H9 (cell line): ENCODE measurements around the gene DDAH2. TPM values are rescaled to one million over a fixed set of nuclear protein-coding genes. Genes with fewer than 3 reads are reported as not detected.
A peak's percentile ranks its signal among the peaks of the same experiment; 100 is the strongest.

ENCODE experiments used
- DNase-seq: peaks from one replicate; pipeline ENCODE4 v3.0.0-alpha.2; 2017
- H2AFZ ChIP-seq: one replicate; pipeline ENCODE4 v1.6.1; 2013; ENCODE audit warnings: mild to moderate bottlenecking, low read length, control low read depth, moderate library complexity
- H2AK5ac ChIP-seq: 2 replicates; pipeline ENCODE4 v1.6.1; 2013; ENCODE audit warnings: low read length, control low read depth, mixed read lengths; ENCODE audit not compliant: insufficient read length
- H2BK120ac ChIP-seq: one replicate; pipeline ENCODE4 v1.6.1; 2013; ENCODE audit warnings: low read depth, mild to moderate bottlenecking, low read length, control low read depth, inconsistent platforms; ENCODE audit not compliant: poor library complexity, severe bottlenecking
- H2BK12ac ChIP-seq: 2 replicates; pipeline ENCODE4 v1.6.1; 2013; ENCODE audit warnings: low read length, control low read depth, mixed read lengths, low read depth; ENCODE audit not compliant: insufficient read length
- H2BK15ac ChIP-seq: 2 replicates; pipeline ENCODE4 v1.6.1; 2013; ENCODE audit warnings: low read depth, low read length, control low read depth
- H2BK20ac ChIP-seq: one replicate; pipeline ENCODE4 v1.6.1; 2013; ENCODE audit warnings: low read depth, mild to moderate bottlenecking, low read length, control low read depth, inconsistent platforms; ENCODE audit not compliant: poor library complexity, severe bottlenecking
- H2BK5ac ChIP-seq: 2 replicates; pipeline ENCODE4 v1.6.1; 2013; ENCODE audit warnings: low read length, control low read depth, mixed read lengths; ENCODE audit not compliant: insufficient read length
- H3K14ac ChIP-seq: 2 replicates; pipeline ENCODE4 v1.6.1; 2013; ENCODE audit warnings: low read length, control low read depth; ENCODE audit not compliant: insufficient read depth
- H3K18ac ChIP-seq: 2 replicates; pipeline ENCODE4 v1.6.1; 2013; ENCODE audit warnings: low read depth, mild to moderate bottlenecking, mixed read lengths, low read length, control low read depth; ENCODE audit not compliant: insufficient read length
- H3K23ac ChIP-seq: 2 replicates; pipeline ENCODE4 v1.6.1; 2013; ENCODE audit warnings: low read length, control low read depth, mixed read lengths, low read depth; ENCODE audit not compliant: insufficient read length
- H3K23me2 ChIP-seq: 2 replicates; pipeline ENCODE4 v1.6.1; 2013; ENCODE audit warnings: low read depth, mild to moderate bottlenecking, mixed read lengths, low read length, control low read depth; ENCODE audit not compliant: insufficient read length, poor library complexity, severe bottlenecking
- H3K27ac ChIP-seq: 2 replicates; pipeline ENCODE4 v1.5.1; 2013; ENCODE audit warnings: low read length, control low read depth, mixed read lengths, low read depth; ENCODE audit not compliant: insufficient read length
- H3K27me3 ChIP-seq: 2 replicates; pipeline ENCODE4 v1.6.1; 2013; ENCODE audit warnings: low read length, control low read depth, inconsistent platforms; ENCODE audit not compliant: insufficient read depth
- H3K4ac ChIP-seq: 2 replicates; pipeline ENCODE4 v1.6.1; 2013; ENCODE audit warnings: low read depth, mild to moderate bottlenecking, control low read depth, inconsistent platforms, low read length, moderate library complexity
- H3K4me1 ChIP-seq: 2 replicates; pipeline ENCODE4 v1.6.1; 2013; ENCODE audit warnings: low read length, control low read depth, inconsistent platforms; ENCODE audit not compliant: insufficient read depth
- H3K4me2 ChIP-seq: 2 replicates; pipeline ENCODE4 v1.6.1; 2013; ENCODE audit warnings: low read length, control low read depth, mixed read lengths; ENCODE audit not compliant: insufficient read length, insufficient read depth
- H3K56ac ChIP-seq: 2 replicates; pipeline ENCODE4 v1.6.1; 2013; ENCODE audit warnings: low read depth, mild to moderate bottlenecking, mixed read lengths, low read length, control low read depth; ENCODE audit not compliant: insufficient read length
- H3K79me1 ChIP-seq: 2 replicates; pipeline ENCODE4 v1.6.1; 2013; ENCODE audit warnings: low read depth, mild to moderate bottlenecking, moderate library complexity, low read length, control low read depth, inconsistent platforms; ENCODE audit not compliant: insufficient read depth, poor library complexity, severe bottlenecking
- H3K79me2 ChIP-seq: 2 replicates; pipeline ENCODE4 v1.6.1; 2013; ENCODE audit warnings: low read length, control low read depth, inconsistent platforms; ENCODE audit not compliant: insufficient read depth
- H3K9ac ChIP-seq: 2 replicates; pipeline ENCODE4 v1.6.1; 2013; ENCODE audit warnings: low read length, control low read depth, mixed read lengths; ENCODE audit not compliant: insufficient read length; ENCODE audit errors: extremely low read depth
- H3K9me3 ChIP-seq: one replicate; pipeline ENCODE4 v1.6.1; 2013; ENCODE audit warnings: low read depth, low read length, inconsistent platforms; ENCODE audit not compliant: control insufficient read depth
- H3T11ph ChIP-seq: one replicate; pipeline ENCODE4 v1.6.1; 2013; ENCODE audit warnings: mild to moderate bottlenecking, low read length, control low read depth, inconsistent platforms
- H4K20me1 ChIP-seq: one replicate; pipeline ENCODE4 v1.6.1; 2013; ENCODE audit not compliant: control insufficient read depth, insufficient read length, insufficient read depth
- H4K5ac ChIP-seq: 2 replicates; pipeline ENCODE4 v1.6.1; 2013; ENCODE audit warnings: low read depth, mild to moderate bottlenecking, mixed read lengths, low read length, control low read depth; ENCODE audit not compliant: insufficient read length
- H4K8ac ChIP-seq: replicated peaks from 2 replicates; pipeline ENCODE4 v1.6.1; 2013; ENCODE audit warnings: low read length, control low read depth, mixed read lengths, low read depth; ENCODE audit not compliant: insufficient read length
- H4K91ac ChIP-seq: 2 replicates; pipeline ENCODE4 v1.6.1; 2013; ENCODE audit warnings: low read depth, mild to moderate bottlenecking, moderate library complexity, mixed read lengths, low read length, control low read depth; ENCODE audit not compliant: insufficient read length
- H3K27ac Mint-ChIP-seq, 3 experiments: 2 replicates in 2 of 3; 3 replicates in 1 of 3; pipeline ENCODE4 v1.8.0; 2020 to 2021; ENCODE audit warnings: mixed read lengths in 3 of 3, mild to moderate bottlenecking in 1 of 3, moderate library complexity in 1 of 3
- H3K27me3 Mint-ChIP-seq: 2 replicates; pipeline ENCODE4 v1.8.0; 2021; ENCODE audit warnings: low read depth, mild to moderate bottlenecking, moderate library complexity, mixed read lengths
- H3K36me3 Mint-ChIP-seq, 3 experiments: 2 replicates in 2 of 3; 3 replicates in 1 of 3; pipeline ENCODE4 v1.8.0; 2020 to 2021; ENCODE audit warnings: low read depth in 3 of 3, mixed read lengths in 3 of 3; ENCODE audit not compliant: insufficient read depth in 1 of 3
- H3K4me1 Mint-ChIP-seq, 2 experiments: 2 replicates each; pipeline ENCODE4 v1.8.0; 2020; ENCODE audit warnings: mixed read lengths in 2 of 2
- H3K4me3 Mint-ChIP-seq, 2 experiments: 2 replicates in 1 of 2; 3 replicates in 1 of 2; pipeline ENCODE4 v1.8.0; 2020 to 2021; ENCODE audit warnings: mild to moderate bottlenecking in 2 of 2, mixed read lengths in 2 of 2, moderate library complexity in 1 of 2
- H3K9me3 Mint-ChIP-seq, 2 experiments: 2 replicates in 1 of 2; 3 replicates in 1 of 2; pipeline ENCODE4 v1.8.0; 2020; ENCODE audit warnings: mild to moderate bottlenecking in 2 of 2, mixed read lengths in 2 of 2, moderate library complexity in 1 of 2
- CTCF ChIP-seq: fragments of 200-600 bp; sonication (generic); conservative IDR thresholded peaks from 3 replicates; pipeline ENCODE4 v1.8.0; 2021; ENCODE audit warnings: antibody characterized with exemption, mild to moderate bottlenecking
- WGBS: extraction: QIAGEN DNeasy Blood & Tissue Kit; methylation state at CpG from one replicate; pipeline ENCODE4 v1.1.7; 2013; ENCODE audit warnings: missing lambda C conversion rate, low lambda C conversion rate, mixed read lengths; ENCODE audit not compliant: insufficient read length; ENCODE audit errors: extremely low coverage; 5-methylcytosine and 5-hydroxymethylcytosine counted together
- total RNA-seq: library from RNA; stranded (reverse); gene quantifications from 2 replicates; pipeline ENCODE4 v1.2.1, GENCODE V29; 2021

Gene DDAH2
- total RNA-seq, 1 experiment from 2014 or later, result 73.2 TPM

- WGBS, result no CpG with 5 or more reads among the region's 32 CpGs
- Histone ChIP-seq H2AK5ac (no peak overlapping the region), H4K5ac (no peak overlapping the region), H2BK5ac (no peak overlapping the region), H3K9me3 (no peaks in the 10 kb centered on the region), H3K18ac (no peak overlapping the region), H3K4ac (no peak overlapping the region), H3K79me1 (no peaks in the 10 kb centered on the region), H4K20me1 (no peaks in the 10 kb centered on the region), H3K9ac (no peak overlapping the region), H2BK20ac (no peak overlapping the region), H4K91ac (no peak overlapping the region), H3K4me2 (no peak overlapping the region), H3K27me3 (no peaks in the 10 kb centered on the region), H3K23ac (no peak overlapping the region), H3K23me2 (no peaks in the 10 kb centered on the region), H3T11ph (no peak overlapping the region), H2BK120ac (no peak overlapping the region), H2AFZ (no peak overlapping the region), H2BK12ac (no peak overlapping the region), H2BK15ac (no peak overlapping the region), H4K8ac (no peak overlapping the region), H3K56ac (no peak overlapping the region), H3K27ac (no peak overlapping the region), H3K14ac (no peak overlapping the region), H3K4me1 (no peaks in the 10 kb centered on the region), H3K79me2 (no peaks in the 10 kb centered on the region)
- Mint-ChIP-seq H3K9me3 (no peaks in the 10 kb centered on the region), H3K4me1 (peaks cover 5 to 10% of the 10 kb centered on the region in 2 experiments; a peak in 3 of 4 replicates), H3K27me3 (no peaks in the 10 kb centered on the region), H3K4me3 (no peak overlapping the region), H3K27ac (peak overlapping the region in 2 of 3 experiments; percentile 61 to 73; a peak in 1 of 7 replicates), H3K36me3 (peaks cover 18 to 33% (median 19%) of the 10 kb centered on the region in 3 experiments; a peak in 6 of 7 replicates)
- DNase-seq, result no peak
- no peak for TF ChIP-seq CTCF
Measured at GRCh38 chr6:31775633-31776484, 46.8 kb upstream of the DDAH2 start.
